Stimulated activated memory B cell treated with anti-CD40 and anti-IgM and Interleukin-4, amounts not matched to agents 10 μg/mL and 1 μg/mL and 100 μg/mL, for 72 hours (primary cell): ENCODE results near the gene ZAP70.

Source experiments
- ATAC-seq: fragments of 150-1000 bp; cut with Tn5 transposase; 2 replicates; pipeline ENCODE4 v1.10.0; 2021
- H3K27ac Mint-ChIP-seq: one replicate; pipeline ENCODE4 v1.8.0; 2022; ENCODE audit warnings: mild to moderate bottlenecking, mixed read lengths
- H3K27me3 Mint-ChIP-seq: one replicate; pipeline ENCODE4 v1.8.0; 2022; ENCODE audit warnings: mixed read lengths
- H3K36me3 Mint-ChIP-seq: one replicate; pipeline ENCODE4 v1.8.0; 2022; ENCODE audit warnings: mixed read lengths
- H3K4me1 Mint-ChIP-seq: one replicate; pipeline ENCODE4 v1.8.0; 2022; ENCODE audit warnings: mixed read lengths
- H3K4me3 Mint-ChIP-seq: one replicate; pipeline ENCODE4 v1.8.0; 2022; ENCODE audit warnings: mild to moderate bottlenecking, moderate library complexity, mixed read lengths
- H3K9me3 Mint-ChIP-seq: one replicate; pipeline ENCODE4 v1.8.0; 2022; ENCODE audit warnings: mixed read lengths

Gene ZAP70

GRCh38 chr2:97688062-97688827 lies 25.1 kb upstream of the ZAP70 start:
- peaks cover 8% of the 10 kb centered on the region for H3K4me1 Mint-ChIP-seq
- H3K36me3 Mint-ChIP-seq = no peaks in the 10 kb centered on the region
- no peak overlapping the region for H3K27ac Mint-ChIP-seq
- ATAC-seq = peak; percentile 31
- no peaks in the 10 kb centered on the region for H3K9me3 Mint-ChIP-seq
- peaks cover 10% of the 10 kb centered on the region for H3K27me3 Mint-ChIP-seq
- no peak overlapping the region for H3K4me3 Mint-ChIP-seq

- no peaks in the 10 kb centered on the region for H3K9me3 Mint-ChIP-seq
- H3K4me3 Mint-ChIP-seq = no peak overlapping the region
- H3K27ac Mint-ChIP-seq = no peak overlapping the region
- peak; percentile 43 for ATAC-seq
- peaks cover 10% of the 10 kb centered on the region for H3K27me3 Mint-ChIP-seq
- H3K36me3 Mint-ChIP-seq = no peaks in the 10 kb centered on the region
- peaks cover 8% of the 10 kb centered on the region for H3K4me1 Mint-ChIP-seq
These were observed 22.2 kb upstream of the ZAP70 start for GRCh38 chr2:97691166-97691565.

GRCh38 chr2:97693476-97693875 lies 19.9 kb upstream of the ZAP70 start:
- Mint-ChIP-seq H3K9me3 (no peaks in the 10 kb centered on the region), H3K4me1 (peaks cover 8% of the 10 kb centered on the region), H3K27ac (no peak overlapping the region), H3K36me3 (no peaks in the 10 kb centered on the region), H3K27me3 (peaks cover 9% of the 10 kb centered on the region), H3K4me3 (no peak overlapping the region)
- no peak for ATAC-seq

- Mint-ChIP-seq H3K9me3 (no peaks in the 10 kb centered on the region), H3K27ac (no peak overlapping the region), H3K36me3 (no peaks in the 10 kb centered on the region), H3K4me1 (peaks cover 15% of the 10 kb centered on the region), H3K4me3 (no peak overlapping the region), H3K27me3 (no peaks in the 10 kb centered on the region)
- ATAC-seq = no peak
These were observed 17.6 kb upstream of the ZAP70 start for GRCh38 chr2:97695744-97696143.

- Mint-ChIP-seq H3K9me3 (no peaks in the 10 kb centered on the region), H3K4me1 (peaks cover 15% of the 10 kb centered on the region), H3K27me3 (no peaks in the 10 kb centered on the region), H3K4me3 (peak overlapping the region; percentile 7), H3K27ac (no peak overlapping the region), H3K36me3 (no peaks in the 10 kb centered on the region)
- ATAC-seq = peak; percentile 91
These were observed 15.8 kb upstream of the ZAP70 start for GRCh38 chr2:97697252-97698235.

GRCh38 chr2:97698530-97698929 lies 14.8 kb upstream of the ZAP70 start:
- Mint-ChIP-seq H3K9me3 (no peaks in the 10 kb centered on the region), H3K4me1 (peaks cover 15% of the 10 kb centered on the region), H3K4me3 (no peak overlapping the region), H3K36me3 (no peaks in the 10 kb centered on the region), H3K27ac (no peak overlapping the region), H3K27me3 (no peaks in the 10 kb centered on the region)
- ATAC-seq = no peak

GRCh38 chr2:97699765-97700444 lies 13.5 kb upstream of the ZAP70 start:
- Mint-ChIP-seq H3K36me3 (no peaks in the 10 kb centered on the region), H3K27me3 (no peaks in the 10 kb centered on the region), H3K4me3 (no peak overlapping the region), H3K27ac (no peak overlapping the region), H3K4me1 (peaks cover 15% of the 10 kb centered on the region), H3K9me3 (no peaks in the 10 kb centered on the region)
- peak; percentile 68 for ATAC-seq

GRCh38 chr2:97701186-97701585 lies 12.2 kb upstream of the ZAP70 start:
- H3K27me3 Mint-ChIP-seq = no peaks in the 10 kb centered on the region
- H3K4me1 Mint-ChIP-seq = peaks cover 15% of the 10 kb centered on the region
- no peak overlapping the region for H3K4me3 Mint-ChIP-seq
- H3K27ac Mint-ChIP-seq = no peak overlapping the region
- H3K9me3 Mint-ChIP-seq = no peaks in the 10 kb centered on the region
- no peak for ATAC-seq
- H3K36me3 Mint-ChIP-seq = no peaks in the 10 kb centered on the region

GRCh38 chr2:97701851-97702465 lies 11.4 kb upstream of the ZAP70 start:
- no peak for ATAC-seq
- no peaks in the 10 kb centered on the region for H3K36me3 Mint-ChIP-seq
- no peaks in the 10 kb centered on the region for H3K27me3 Mint-ChIP-seq
- H3K4me1 Mint-ChIP-seq = peaks cover 14% of the 10 kb centered on the region
- H3K9me3 Mint-ChIP-seq = no peaks in the 10 kb centered on the region
- no peak overlapping the region for H3K4me3 Mint-ChIP-seq
- no peak overlapping the region for H3K27ac Mint-ChIP-seq

- H3K4me1 Mint-ChIP-seq = peaks cover 9% of the 10 kb centered on the region
- ATAC-seq = no peak
- H3K27me3 Mint-ChIP-seq = peaks cover 5% of the 10 kb centered on the region
- H3K9me3 Mint-ChIP-seq = no peaks in the 10 kb centered on the region
- H3K36me3 Mint-ChIP-seq = no peaks in the 10 kb centered on the region
- H3K27ac Mint-ChIP-seq = no peak overlapping the region
- H3K4me3 Mint-ChIP-seq = no peak overlapping the region
These were observed 10.5 kb upstream of the ZAP70 start for GRCh38 chr2:97702731-97703470.

- Mint-ChIP-seq H3K4me1 (peaks cover 9% of the 10 kb centered on the region), H3K27me3 (peaks cover 14% of the 10 kb centered on the region), H3K4me3 (no peak overlapping the region), H3K9me3 (no peaks in the 10 kb centered on the region), H3K36me3 (no peaks in the 10 kb centered on the region), H3K27ac (no peak overlapping the region)
- no peak for ATAC-seq
These were observed 9.6 kb upstream of the ZAP70 start for GRCh38 chr2:97703741-97704140.

GRCh38 chr2:97704989-97705388 lies 8.4 kb upstream of the ZAP70 start:
- no peaks in the 10 kb centered on the region for H3K9me3 Mint-ChIP-seq
- no peaks in the 10 kb centered on the region for H3K36me3 Mint-ChIP-seq
- peaks cover 11% of the 10 kb centered on the region for H3K4me1 Mint-ChIP-seq
- no peak for ATAC-seq
- no peak overlapping the region for H3K27ac Mint-ChIP-seq
- peaks cover 23% of the 10 kb centered on the region for H3K27me3 Mint-ChIP-seq
- H3K4me3 Mint-ChIP-seq = no peak overlapping the region

- Mint-ChIP-seq H3K27ac (no peak overlapping the region), H3K27me3 (peaks cover 26% of the 10 kb centered on the region), H3K36me3 (no peaks in the 10 kb centered on the region), H3K4me3 (no peak overlapping the region), H3K9me3 (no peaks in the 10 kb centered on the region), H3K4me1 (peaks cover 6% of the 10 kb centered on the region)
- ATAC-seq = no peak
These were observed 7.3 kb upstream of the ZAP70 start for GRCh38 chr2:97706112-97706511.

- H3K4me1 Mint-ChIP-seq = peaks cover 6% of the 10 kb centered on the region
- H3K4me3 Mint-ChIP-seq = no peak overlapping the region
- H3K36me3 Mint-ChIP-seq = no peaks in the 10 kb centered on the region
- peaks cover 26% of the 10 kb centered on the region for H3K27me3 Mint-ChIP-seq
- H3K9me3 Mint-ChIP-seq = no peaks in the 10 kb centered on the region
- no peak overlapping the region for H3K27ac Mint-ChIP-seq
- ATAC-seq = peak; percentile 8
These were observed 6.5 kb upstream of the ZAP70 start for GRCh38 chr2:97706708-97707345.
